ENCODE measurements around the gene FOXRED1.

Gene FOXRED1

DNA sequence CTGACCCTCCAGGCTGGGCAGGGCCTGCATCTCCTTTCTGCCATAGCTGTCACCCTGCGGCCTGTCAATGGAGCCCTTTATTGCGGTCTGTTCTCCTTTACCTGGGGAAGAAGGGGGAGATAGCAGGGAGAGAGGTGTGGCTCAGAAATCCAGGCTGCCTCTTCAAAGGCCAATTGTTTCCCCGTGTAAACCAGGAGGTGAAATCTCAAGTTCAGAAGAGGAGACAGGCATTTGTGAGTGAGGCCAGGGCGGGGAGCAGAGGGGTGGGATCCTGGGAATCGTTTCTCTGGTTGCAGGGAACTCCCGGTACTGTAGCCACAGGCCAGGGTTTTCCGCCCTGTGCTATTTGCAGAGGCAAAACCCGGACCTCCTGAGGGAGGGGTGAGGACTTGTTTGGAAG lies 44.0 kb downstream of the FOXRED1 start:
- DNase-seq (ENCODE audit: low spot score): no peak

DNA sequence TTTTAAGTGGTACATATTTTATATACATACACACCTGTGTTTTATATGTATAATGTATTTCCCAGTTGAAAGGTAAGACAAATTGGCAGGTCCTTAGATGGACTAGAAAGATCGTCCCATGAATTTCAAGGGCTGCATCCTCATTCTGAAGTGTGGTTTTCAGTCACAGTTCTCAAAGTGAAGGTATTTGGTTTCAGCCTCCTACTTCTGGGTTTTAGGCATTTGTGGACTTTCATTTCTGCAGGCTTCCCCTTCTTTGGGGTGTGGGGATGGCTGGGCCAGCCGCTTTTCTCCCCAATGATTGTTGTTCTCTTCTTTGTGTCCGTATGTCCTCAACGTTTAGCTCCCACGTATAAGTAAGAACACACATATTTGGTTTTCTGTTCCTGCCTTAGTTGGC lies 44.9 kb downstream of the FOXRED1 start:
- DNase-seq (ENCODE audit: low spot score): no peak

DNA sequence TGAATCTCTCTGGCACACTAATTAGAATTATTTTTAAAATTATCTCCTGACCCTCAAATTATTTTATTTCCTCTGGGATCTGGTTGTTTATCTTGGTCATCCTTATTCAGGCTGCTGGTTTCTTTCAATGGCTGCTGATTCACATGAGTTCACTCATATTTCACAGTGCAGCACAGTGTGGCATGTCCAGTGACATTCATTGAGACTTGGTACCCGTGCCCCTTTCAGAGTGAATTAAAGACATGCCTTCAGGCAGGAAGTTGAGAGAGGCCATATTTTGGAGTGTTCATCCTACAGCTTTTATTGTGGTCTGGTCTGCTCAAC lies 48.4 kb downstream of the FOXRED1 start:
- DNase-seq (ENCODE audit: low spot score): no peak

DNA sequence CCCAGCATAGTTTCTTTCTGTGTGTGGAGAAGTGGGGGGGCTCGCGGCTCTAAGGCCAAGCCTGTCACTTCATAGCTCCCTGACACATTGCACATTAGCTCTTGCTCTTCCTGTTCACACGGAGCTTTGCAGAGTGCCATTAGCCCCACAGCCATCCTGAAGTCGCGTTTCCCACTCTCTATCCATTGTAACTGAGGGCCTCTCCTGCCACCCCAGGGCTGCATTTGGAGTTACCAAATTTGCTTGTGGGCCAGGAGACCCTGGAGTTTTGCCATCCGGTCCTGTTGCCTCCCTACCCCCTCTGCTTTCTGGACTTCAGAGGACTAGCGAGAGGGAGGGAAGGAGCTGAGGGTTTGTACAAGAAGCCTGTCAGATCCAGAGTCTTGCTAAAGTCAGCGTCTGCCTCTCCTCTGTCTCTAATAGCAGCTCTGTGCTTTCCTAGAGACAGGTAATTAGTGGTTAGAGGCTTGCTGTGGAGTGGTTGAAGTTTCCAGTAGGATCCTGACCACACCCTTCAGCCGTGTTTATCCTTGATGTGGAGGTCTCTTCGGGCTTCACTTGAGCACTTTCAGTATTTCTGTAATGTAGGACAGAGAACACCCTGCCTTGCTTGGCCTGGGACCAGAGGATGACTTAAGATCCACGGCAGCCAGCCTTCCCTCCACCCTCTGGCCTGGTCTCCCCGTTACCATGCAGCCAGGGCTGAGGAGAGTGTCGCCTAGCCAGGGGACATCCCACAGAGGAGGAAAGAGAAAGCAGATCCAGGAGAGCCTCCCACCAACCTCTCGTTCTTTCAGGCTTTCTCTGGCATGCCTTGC lies 49.0 kb downstream of the FOXRED1 start:
- no peak for DNase-seq (ENCODE audit: low spot score)

- peak; percentile 13 for DNase-seq (ENCODE audit: low spot score)
Observed at GRCh38 chr11:126318574-126319373, 49.8 kb downstream of the FOXRED1 start.

- DNase-seq (ENCODE audit: low spot score): no peak
Observed at GRCh38 chr11:126319374-126319740, 50.4 kb downstream of the FOXRED1 start.

GRCh38 chr11:126322996-126323395 lies 54.0 kb downstream of the FOXRED1 start:
- DNase-seq (ENCODE audit: low spot score): no peak

GRCh38 chr11:126327281-126328000 lies 58.5 kb downstream of the FOXRED1 start:
- no peak for DNase-seq (ENCODE audit: low spot score)
